Stromal cell of bone marrow (primary cell): ENCODE data around the gene OTOP3.
A peak's percentile ranks its signal among the peaks of the same experiment; 100 is the strongest.

Experiments used
- DNase-seq: peaks from one replicate; pipeline ENCODE4 v3.0.0-alpha.2; 2012; ENCODE audit warnings: low read depth

The OTOP3 gene

DNA sequence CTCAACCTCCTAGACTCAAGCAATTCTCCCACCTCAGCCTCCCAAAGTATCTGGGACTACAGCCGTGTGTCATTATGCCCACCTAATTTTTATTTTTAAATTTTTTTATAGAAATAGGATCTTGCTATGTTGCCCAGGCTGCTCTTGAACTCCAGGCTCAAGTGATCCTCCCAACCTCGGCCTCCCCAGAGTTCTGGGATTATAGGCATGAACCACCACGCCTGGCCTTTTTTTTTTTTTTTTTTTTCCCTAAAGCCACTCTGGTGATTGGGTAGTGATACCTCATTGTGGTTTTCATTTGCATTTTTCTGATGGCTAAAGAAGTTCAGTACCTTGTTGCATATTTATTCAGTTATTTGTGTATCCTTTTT lies 50.5 kb downstream of the OTOP3 start:
- no peak for DNase-seq

- peak; percentile 85 for DNase-seq
Measured at GRCh38 chr17:74987418-74987908, 51.8 kb downstream of the OTOP3 start, which contains the start of gene CDR2L. CDR2L (plus strand) TSS chr17:74987632; CDS start chr17:74988044, 412 bp downstream.

DNA sequence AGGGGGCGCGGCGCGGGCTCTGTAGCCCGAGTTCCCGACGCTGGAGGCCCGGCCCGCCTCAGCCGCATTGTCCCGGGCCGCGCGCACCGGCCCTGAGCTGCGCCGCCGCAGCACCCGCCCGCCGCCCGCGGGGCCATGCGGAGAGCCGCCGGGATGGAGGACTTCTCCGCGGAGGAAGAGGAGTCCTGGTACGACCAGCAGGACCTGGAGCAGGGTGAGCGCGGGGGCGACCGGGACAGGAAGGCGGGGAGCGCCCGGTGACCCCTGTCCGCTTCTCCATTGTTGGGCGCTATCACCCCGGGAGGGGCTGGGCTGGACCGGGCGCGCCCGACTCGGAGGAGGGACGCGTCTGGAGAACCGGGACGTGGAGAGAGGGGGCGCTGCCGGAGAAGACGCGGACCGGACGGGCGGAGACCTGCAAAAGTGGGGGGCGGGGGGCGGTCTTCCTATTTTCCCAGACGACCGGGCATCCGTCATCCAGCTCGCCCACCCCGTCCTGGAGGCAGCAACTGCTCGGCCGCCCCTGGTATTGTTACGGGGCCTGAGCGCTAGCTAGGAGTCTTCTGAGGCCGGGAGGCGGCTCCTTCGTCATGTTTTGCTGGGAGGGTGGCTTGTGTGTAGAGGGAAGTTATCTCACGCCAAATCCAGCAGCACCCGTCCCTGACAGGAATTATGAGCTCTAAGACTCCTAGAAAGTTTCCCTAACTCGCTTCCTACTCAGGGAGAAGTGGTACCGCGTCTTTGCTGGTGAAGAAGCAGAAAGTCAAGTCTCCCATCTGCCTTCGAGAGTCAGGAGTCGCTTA lies 52.4 kb downstream of the OTOP3 start:
- peak; percentile 79 for DNase-seq

GRCh38 chr17:74990581-74991105 lies 54.9 kb downstream of the OTOP3 start:
- no peak for DNase-seq

DNA sequence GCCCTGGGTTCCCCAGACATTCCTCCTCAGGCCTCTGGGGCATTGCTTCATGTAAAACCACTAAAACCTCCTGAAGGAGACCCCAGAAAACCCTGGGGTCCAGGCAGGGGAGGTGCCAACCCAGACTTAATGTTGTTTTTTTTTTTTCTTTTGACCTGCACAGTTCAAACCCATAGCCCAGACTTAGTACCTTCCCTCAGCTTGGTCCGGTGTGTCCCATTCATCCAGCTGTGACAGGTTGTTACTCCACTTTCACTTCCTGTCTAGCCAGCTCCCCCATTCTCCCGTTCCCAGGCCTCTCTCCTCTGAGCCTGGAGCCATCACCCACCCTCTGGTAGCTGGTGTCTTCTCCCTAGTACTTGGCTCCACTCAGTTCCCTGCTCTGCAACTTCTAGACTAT lies 56.5 kb downstream of the OTOP3 start:
- DNase-seq, result no peak

GRCh38 chr17:74994440-74994839 lies 58.7 kb downstream of the OTOP3 start:
- no peak for DNase-seq

- DNase-seq, result no peak
Measured at GRCh38 chr17:74995847-74996246, 60.1 kb downstream of the OTOP3 start.

DNA sequence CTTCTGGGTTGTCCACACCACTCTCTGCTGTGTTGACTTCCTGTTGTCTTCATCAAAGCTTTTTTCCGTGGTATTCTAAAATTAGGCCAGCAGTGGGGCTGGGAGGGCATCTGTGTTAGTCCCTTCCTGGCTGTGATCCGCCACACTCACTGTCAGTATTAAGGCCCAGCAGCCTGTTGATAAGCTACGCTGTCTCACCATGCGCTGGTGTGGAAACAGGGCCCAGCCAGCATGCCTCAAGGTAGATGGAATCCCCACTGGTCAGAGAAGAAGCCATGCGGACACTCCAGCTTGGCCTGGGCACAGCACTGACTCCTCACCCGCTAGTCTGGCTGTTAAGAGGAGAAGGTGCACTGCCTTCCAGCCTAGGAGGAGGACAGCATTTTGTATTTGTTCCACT lies 63.1 kb downstream of the OTOP3 start:
- DNase-seq, result no peak

- no peak for DNase-seq
Measured at GRCh38 chr17:74999523-74999922, 63.8 kb downstream of the OTOP3 start.
